ENCODE measurements around the gene GIGYF2.
"Not testable (repeated sequence)": the region's sequence is repeated elsewhere in the genome, so short reads cannot be mapped to it uniquely, and the experiment has no call there.

Gene GIGYF2

GRCh38 chr2:232674491-232674890, 22.6 kb upstream of the GIGYF2 start:
- TF ChIP-seq ZFX (IDR thresholded peaks at IDR 0.05; ENCODE audit: borderline replicate concordance) (no peak), CTCF (IDR thresholded peaks at IDR 0.05) (no peak)
- H3K27ac ChIP-seq: no peak overlapping the region

DNA sequence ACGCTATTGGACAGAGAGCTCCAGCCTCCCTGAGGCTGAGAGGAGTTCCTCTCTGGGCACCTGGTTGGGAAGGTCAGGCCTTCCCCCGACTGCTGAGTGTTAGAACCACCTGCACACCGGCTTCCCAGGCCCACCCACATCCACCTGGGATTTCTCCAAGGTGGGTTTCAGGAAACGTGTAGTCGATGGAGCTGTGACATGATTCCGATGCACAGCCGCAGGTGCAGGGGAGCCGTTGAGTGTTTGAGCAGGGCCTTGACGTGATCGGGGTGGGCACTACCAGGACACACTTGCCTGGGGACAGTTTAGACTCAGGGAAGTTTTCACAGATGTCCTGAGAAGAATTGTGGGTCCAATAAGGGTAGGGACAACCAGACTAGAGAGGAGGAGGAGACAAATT, 21.8 kb upstream of the GIGYF2 start:
- H3K27ac ChIP-seq: no peak overlapping the region
- TF ChIP-seq ZFX (IDR thresholded peaks at IDR 0.05; ENCODE audit: borderline replicate concordance) (no peak), CTCF (IDR thresholded peaks at IDR 0.05) (no peak)

GRCh38 chr2:232680006-232680405, 17.1 kb upstream of the GIGYF2 start:
- no peak for TF ChIP-seq ZFX (IDR thresholded peaks at IDR 0.05; ENCODE audit: borderline replicate concordance)
- no peak for TF ChIP-seq CTCF (IDR thresholded peaks at IDR 0.05)
- no peak overlapping the region for H3K27ac ChIP-seq

GRCh38 chr2:232681527-232681926, 15.6 kb upstream of the GIGYF2 start:
- TF ChIP-seq ZFX (IDR thresholded peaks at IDR 0.05; ENCODE audit: borderline replicate concordance) (no peak), CTCF (IDR thresholded peaks at IDR 0.05) (no peak)
- no peak overlapping the region for H3K27ac ChIP-seq

DNA sequence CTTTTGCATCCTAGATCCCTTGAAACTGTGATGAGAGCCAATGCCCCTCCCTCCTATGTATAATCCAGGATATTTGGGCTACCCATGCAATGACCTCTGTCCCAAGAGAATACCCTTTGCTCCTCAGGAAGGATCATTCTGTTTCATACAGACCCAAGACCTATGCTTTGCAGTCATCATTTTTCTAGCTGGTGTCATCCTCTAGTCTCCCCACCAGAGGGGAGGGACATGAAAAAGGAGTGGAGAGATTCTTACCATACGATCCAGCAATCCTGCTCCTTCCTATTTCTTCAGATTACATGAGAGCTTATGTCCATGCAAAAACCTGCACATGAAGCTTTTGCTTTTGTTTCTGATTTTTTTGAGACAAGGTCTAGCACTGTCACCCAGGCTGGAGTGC, 13.8 kb upstream of the GIGYF2 start:
- H3K27ac ChIP-seq: no peak overlapping the region
- TF ChIP-seq ZFX (IDR thresholded peaks at IDR 0.05; ENCODE audit: borderline replicate concordance) (no peak), CTCF (IDR thresholded peaks at IDR 0.05) (no peak)

GRCh38 chr2:232685391-232685790, 11.7 kb upstream of the GIGYF2 start:
- H3K27ac ChIP-seq: not testable (repeated sequence)

- no peak overlapping the region for H3K27ac ChIP-seq
- TF ChIP-seq ZFX (IDR thresholded peaks at IDR 0.05; ENCODE audit: borderline replicate concordance): no peak
- no peak for TF ChIP-seq CTCF (IDR thresholded peaks at IDR 0.05)
Measured at GRCh38 chr2:232687382-232688160, 9.6 kb upstream of the GIGYF2 start.

DNA sequence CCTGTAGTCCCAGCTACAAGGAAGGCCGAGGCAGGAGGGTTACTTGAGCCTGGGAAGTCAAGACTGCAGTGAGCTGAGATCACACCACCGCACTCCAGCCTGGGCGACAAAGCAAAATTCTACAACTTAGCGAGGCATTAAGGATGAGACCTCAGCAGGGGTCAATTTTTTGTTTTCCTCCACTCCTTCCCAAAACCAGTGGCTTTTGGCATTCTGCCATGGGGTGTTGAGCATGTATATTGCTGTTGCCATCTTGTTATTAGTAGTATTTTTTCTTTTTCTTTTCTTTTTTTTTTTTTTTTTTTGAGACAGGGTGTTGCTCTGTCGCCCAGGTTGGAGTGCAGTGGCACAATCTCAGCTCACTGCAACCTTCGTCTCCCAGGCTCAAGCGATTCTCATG, 8.9 kb upstream of the GIGYF2 start:
- TF ChIP-seq ZFX (IDR thresholded peaks at IDR 0.05; ENCODE audit: borderline replicate concordance) (no peak), CTCF (IDR thresholded peaks at IDR 0.05) (no peak)
- no peak overlapping the region for H3K27ac ChIP-seq
